Activated T-cell treated with anti-CD3 and anti-CD28 coated beads, Interleukin-2, amount 50 U/mL, for 72 hours (primary cell): ENCODE measurements around the gene INAFM1. TPM values are rescaled to one million over a fixed set of nuclear protein-coding genes. Genes with fewer than 3 reads are reported as not detected.
A peak's percentile ranks its signal among the peaks of the same experiment; 100 is the strongest.
"Not testable (repeated sequence)": the region's sequence is repeated elsewhere in the genome, so short reads cannot be mapped to it uniquely, and the experiment has no call there.

ENCODE experiments used
- ATAC-seq, 2 donors: fragments of 150-1000 bp; cut with Tn5 transposase; replicated peaks in 1 of 2; 2 replicates each; pipeline ENCODE4 v1.10.0; 2021; ENCODE audit warnings: moderate library complexity in 2 of 2, mild to moderate bottlenecking in 1 of 2
- DNase-seq, 2 donors: peaks; one replicate each; pipeline ENCODE4 v3.0.0; 2021 to 2022; ENCODE audit warnings: mixed read lengths in 1 of 2
- H3K27ac Mint-ChIP-seq: one replicate; pipeline ENCODE4 v1.8.0; 2022; ENCODE audit warnings: mild to moderate bottlenecking, moderate library complexity, mixed read lengths
- H3K27me3 Mint-ChIP-seq: one replicate; pipeline ENCODE4 v1.8.0; 2022; ENCODE audit warnings: low read depth, mixed read lengths
- H3K36me3 Mint-ChIP-seq, 2 donors: one replicate each; pipeline ENCODE4 v1.8.0; 2022; ENCODE audit warnings: mixed read lengths in 2 of 2, mild to moderate bottlenecking in 1 of 2; ENCODE audit not compliant: insufficient read depth in 2 of 2
- H3K4me1 Mint-ChIP-seq: one replicate; pipeline ENCODE4 v1.8.0; 2022; ENCODE audit warnings: low read depth, mixed read lengths
- H3K4me3 Mint-ChIP-seq, 2 donors: one replicate each; pipeline ENCODE4 v1.8.0; 2022; ENCODE audit warnings: mild to moderate bottlenecking in 2 of 2, mixed read lengths in 2 of 2, moderate library complexity in 2 of 2
- H3K9me3 Mint-ChIP-seq, 2 donors: one replicate each; pipeline ENCODE4 v1.8.0; 2022; ENCODE audit warnings: mixed read lengths in 2 of 2
- total RNA-seq, 2 donors: library from RNA; stranded (reverse); gene quantifications; one replicate each; pipeline ENCODE4 v1.2.3, GENCODE V29; 2022

INAFM1 gene
- total RNA-seq, 2 donors from 2014 or later, result 19.7 to 21.4 TPM

DNA sequence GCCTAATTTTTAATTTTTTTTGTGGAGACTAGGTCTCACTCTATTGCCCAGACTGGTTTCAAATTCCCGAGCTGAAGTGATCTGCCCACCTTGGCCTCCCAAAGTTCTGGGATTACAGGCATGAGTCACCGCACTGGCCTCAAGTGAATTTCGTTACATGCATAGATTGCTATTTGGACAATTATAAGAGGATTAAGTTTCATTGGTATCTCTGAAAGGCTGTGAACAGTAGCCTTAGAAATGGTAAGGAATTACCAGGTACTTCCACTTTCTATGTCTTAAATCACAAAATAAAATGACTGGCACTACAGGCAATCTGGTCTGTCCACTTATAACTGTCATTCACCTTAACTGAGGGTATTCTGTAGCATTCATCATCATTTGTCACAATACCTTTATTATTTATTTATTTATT lies 21.2 kb upstream of the INAFM1 start:
- Mint-ChIP-seq H3K4me1 (peaks cover 27% of the 10 kb centered on the region), H3K36me3 (peaks cover 2 to 4% of the 10 kb centered on the region in 2 donors), H3K9me3 (no peaks in the 10 kb centered on the region), H3K27me3 (no peaks in the 10 kb centered on the region), H3K4me3 (no peak overlapping the region), H3K27ac (no peak overlapping the region)
- DNase-seq (no peak), ATAC-seq (no peak)

DNA sequence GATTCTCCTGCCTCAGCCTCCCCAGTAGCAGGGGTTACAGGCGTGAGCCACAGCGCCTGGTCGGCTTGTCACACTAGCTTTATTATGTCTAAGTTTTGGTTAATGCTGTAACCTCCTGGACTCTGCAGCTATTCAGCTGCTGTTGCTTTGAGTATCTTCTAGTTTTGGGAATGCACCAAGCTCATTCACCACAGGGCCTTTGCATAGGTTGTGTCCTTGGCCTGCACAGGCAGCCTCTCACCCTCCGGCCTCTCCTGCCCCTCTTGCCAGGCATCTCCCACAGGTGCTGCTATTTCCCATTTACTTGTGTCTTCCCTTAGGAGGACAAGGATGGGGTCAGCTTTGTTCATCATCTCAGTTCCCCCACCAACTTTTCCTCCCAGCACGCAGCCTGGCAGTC lies 20.7 kb upstream of the INAFM1 start:
- Mint-ChIP-seq H3K4me3 (no peak overlapping the region), H3K36me3 (peaks cover 4 to 7% of the 10 kb centered on the region in 2 donors), H3K27me3 (no peaks in the 10 kb centered on the region), H3K27ac (no peak overlapping the region), H3K4me1 (peaks cover 32% of the 10 kb centered on the region), H3K9me3 (no peaks in the 10 kb centered on the region)
- no peak for DNase-seq
- ATAC-seq, result no peak

- DNase-seq (peak; percentile 98 to 99), ATAC-seq (peak; percentile 77 to 80)
- H3K9me3 Mint-ChIP-seq, result no peaks in the 10 kb centered on the region
- peak within 1 kb of the TSS; percentile 93 for H3K27ac Mint-ChIP-seq
- H3K4me1 Mint-ChIP-seq, result peaks cover 43% of the 10 kb centered on the region
- peak within 1 kb of the TSS; percentile 95 to 99 for H3K4me3 Mint-ChIP-seq
- no peaks in the 10 kb centered on the region for H3K27me3 Mint-ChIP-seq
- peaks cover 13 to 20% of the 10 kb centered on the region in 2 donors for H3K36me3 Mint-ChIP-seq
Observed at GRCh38 chr19:47255879-47256692, 18.6 kb upstream of the INAFM1 start, which contains the start of gene CCDC9. TSS of gene CCDC9 (plus strand) at chr19:47256525. CDS start at chr19:47258401, 1,876 bp downstream.

- ATAC-seq (peak; percentile 86 to 87), DNase-seq (peak; percentile 100)
- Mint-ChIP-seq H3K4me1 (peaks cover 46% of the 10 kb centered on the region), H3K36me3 (peaks cover 15 to 22% of the 10 kb centered on the region in 2 donors), H3K27me3 (no peaks in the 10 kb centered on the region), H3K4me3 (peak overlapping the region; percentile 95 to 99), H3K27ac (peak overlapping the region; percentile 93), H3K9me3 (no peaks in the 10 kb centered on the region)
Observed at GRCh38 chr19:47256693-47257410, 17.8 kb upstream of the INAFM1 start.

DNA sequence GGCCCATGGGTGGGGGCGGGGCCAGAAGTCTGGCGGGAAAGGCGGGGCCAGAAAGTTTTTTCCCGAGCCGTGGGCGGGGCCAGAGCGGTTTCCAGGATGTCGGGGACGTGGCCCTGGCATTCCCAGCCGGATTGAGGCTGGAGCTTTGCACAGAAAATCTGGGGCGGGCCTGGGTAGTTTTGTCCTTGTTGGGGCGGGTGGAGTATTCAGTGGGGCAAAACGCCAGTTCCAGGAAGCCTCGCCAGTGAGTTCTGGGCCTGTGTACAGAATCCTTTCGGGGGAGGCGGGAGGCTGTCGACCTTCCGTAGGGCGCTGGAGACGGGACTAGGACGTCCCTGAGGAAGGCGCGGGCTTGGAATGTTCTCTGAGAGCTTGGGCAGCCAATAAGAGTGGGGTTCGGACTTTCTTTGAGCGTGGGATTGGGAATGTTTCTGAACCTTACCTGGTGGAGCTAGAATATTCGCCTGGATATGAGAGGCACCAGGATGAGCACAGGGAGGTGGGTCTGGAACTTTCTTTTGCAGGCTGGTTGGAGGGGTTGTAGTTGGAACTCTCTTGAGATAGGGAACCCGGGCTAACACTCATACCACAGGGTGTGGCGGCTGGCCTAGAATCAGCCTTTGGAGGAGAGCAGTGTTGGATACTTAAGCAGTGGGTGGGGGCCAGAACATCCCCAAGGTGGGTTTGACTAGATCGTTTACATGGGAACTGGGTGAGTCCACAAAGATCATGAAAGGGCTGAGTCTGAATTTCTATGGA lies 17.1 kb upstream of the INAFM1 start:
- H3K36me3 Mint-ChIP-seq, result peaks cover 15 to 25% of the 10 kb centered on the region in 2 donors
- peak overlapping the region; percentile 95 to 99 for H3K4me3 Mint-ChIP-seq
- no peaks in the 10 kb centered on the region for H3K9me3 Mint-ChIP-seq
- H3K27ac Mint-ChIP-seq, result peak overlapping the region; percentile 93
- DNase-seq, result no peak
- H3K27me3 Mint-ChIP-seq, result no peaks in the 10 kb centered on the region
- H3K4me1 Mint-ChIP-seq, result peaks cover 46% of the 10 kb centered on the region
- no peak for ATAC-seq

DNA sequence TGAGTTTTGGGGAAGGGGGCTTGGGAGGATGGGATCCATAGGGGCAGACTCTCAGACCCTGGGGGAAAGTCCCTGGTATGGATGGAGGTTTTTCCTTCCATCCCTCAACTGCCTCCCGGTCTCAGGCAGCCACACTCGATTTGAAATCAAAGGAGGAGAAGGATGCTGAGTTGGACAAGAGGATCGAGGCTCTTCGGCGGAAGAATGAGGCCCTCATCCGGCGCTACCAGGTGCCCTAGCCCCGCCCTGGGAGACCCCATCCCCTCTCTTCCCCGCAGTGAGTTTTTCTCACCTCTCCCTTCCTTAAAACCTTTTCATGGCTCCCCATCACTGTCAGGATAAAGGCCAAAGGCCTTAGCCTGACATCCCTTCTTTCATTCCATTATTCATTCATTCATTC lies 16.3 kb upstream of the INAFM1 start:
- H3K36me3 Mint-ChIP-seq, result peaks cover 15 to 25% of the 10 kb centered on the region in 2 donors

DNA sequence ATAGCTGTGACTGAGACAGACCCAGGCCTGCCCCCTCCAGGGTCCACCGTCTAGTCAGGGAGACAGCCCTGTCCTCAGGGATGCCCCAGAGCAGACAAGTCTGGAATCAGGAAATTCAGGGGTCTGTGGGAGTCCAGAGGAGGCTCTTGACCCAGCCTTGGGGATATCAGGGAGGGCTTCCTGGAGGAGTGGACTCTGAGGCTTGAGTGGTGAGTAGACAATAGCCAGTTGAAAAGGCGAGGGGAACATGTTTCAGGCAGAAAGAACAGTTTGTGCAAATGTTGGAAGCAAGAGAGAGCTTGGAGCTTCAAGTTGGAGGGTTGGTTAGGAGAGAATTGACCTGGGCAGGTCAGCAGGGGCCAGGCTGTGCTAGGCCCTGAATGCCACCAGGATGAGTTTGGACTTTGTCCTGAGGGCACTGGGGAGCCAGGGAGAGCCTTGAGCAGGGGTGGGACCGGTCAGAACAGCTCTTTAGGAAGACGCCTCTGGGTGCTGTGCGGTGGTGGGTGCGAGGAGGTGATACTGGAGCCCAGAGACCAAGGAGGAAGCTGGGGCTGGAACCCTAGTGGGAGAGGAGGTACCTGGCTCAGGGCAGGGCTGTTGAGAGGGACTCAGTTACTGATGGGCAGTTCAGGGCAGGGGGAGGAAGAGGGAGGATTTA lies 15.7 kb upstream of the INAFM1 start:
- ATAC-seq (no peak), DNase-seq (no peak)
- H3K4me3 Mint-ChIP-seq, result peak overlapping the region; percentile 40 to 99
- peaks cover 15 to 25% of the 10 kb centered on the region in 2 donors for H3K36me3 Mint-ChIP-seq
- H3K4me1 Mint-ChIP-seq, result peaks cover 46% of the 10 kb centered on the region
- H3K27ac Mint-ChIP-seq, result peak overlapping the region; percentile 74
- H3K9me3 Mint-ChIP-seq, result no peaks in the 10 kb centered on the region
- H3K27me3 Mint-ChIP-seq, result no peaks in the 10 kb centered on the region

More for the DNA sequence above, 16.3 kb upstream of the INAFM1 start:
- no peaks in the 10 kb centered on the region for H3K9me3 Mint-ChIP-seq
- H3K4me1 Mint-ChIP-seq, result peaks cover 46% of the 10 kb centered on the region
- H3K27ac Mint-ChIP-seq, result peak overlapping the region; percentile 74
- ATAC-seq (no peak), DNase-seq (no peak)
- H3K4me3 Mint-ChIP-seq, result peak overlapping the region; percentile 95 to 99
- no peaks in the 10 kb centered on the region for H3K27me3 Mint-ChIP-seq

- Mint-ChIP-seq H3K9me3 (no peaks in the 10 kb centered on the region), H3K4me1 (peaks cover 46% of the 10 kb centered on the region), H3K27me3 (no peaks in the 10 kb centered on the region), H3K4me3 (no peak overlapping the region), H3K36me3 (peaks cover 16 to 31% of the 10 kb centered on the region in 2 donors), H3K27ac (no peak overlapping the region)
- ATAC-seq (no peak), DNase-seq (no peak)
Observed at GRCh38 chr19:47260476-47260875, 14.2 kb upstream of the INAFM1 start.

DNA sequence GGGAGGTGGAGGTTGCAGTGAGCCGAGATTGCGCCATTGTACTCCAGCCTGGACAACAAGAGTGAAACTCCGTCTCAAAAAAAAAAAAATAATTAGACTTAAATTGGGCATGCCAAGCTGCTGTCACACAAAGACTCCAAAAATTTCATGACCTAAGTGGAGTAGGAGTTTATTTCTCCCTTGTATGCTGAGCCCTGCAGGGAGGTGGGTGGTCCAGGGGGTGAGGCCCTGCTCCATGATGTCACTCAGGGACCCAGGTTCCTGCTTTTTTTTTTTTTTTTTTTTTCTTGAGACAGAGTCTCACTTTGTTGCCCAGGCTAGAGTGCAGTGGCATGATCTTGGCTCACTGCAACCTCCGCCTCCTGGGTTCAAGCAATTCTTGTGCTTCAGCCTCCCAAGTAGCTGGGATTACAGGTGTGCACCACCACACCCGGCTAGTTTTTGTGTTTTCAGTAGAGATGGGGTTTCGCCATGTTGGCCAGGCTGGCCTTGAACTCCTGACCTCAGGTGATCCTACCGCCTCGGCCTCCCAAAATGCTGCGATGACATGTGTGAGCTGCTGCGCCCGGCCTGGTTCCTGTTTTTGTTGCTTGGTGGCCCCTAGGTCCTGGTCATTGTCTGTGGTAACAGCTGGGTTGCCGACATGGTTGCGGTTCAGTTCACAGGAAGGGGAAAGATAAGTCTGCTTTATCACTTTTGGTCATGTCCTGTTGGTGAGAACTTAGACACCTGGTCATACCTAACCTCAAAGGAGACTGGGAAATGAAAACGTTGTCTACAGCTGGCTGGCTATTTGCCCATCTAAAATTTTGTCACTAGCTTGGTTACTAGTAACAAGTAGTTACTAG lies 12.5 kb upstream of the INAFM1 start:
- ATAC-seq, H3K27me3 Mint-ChIP-seq, H3K9me3 Mint-ChIP-seq, DNase-seq, H3K4me3 Mint-ChIP-seq: not testable (repeated sequence)
- Mint-ChIP-seq H3K36me3 (peaks cover 17 to 37% of the 10 kb centered on the region in 2 donors), H3K4me1 (peaks cover 36% of the 10 kb centered on the region), H3K27ac (peak overlapping the region; percentile 25)

DNA sequence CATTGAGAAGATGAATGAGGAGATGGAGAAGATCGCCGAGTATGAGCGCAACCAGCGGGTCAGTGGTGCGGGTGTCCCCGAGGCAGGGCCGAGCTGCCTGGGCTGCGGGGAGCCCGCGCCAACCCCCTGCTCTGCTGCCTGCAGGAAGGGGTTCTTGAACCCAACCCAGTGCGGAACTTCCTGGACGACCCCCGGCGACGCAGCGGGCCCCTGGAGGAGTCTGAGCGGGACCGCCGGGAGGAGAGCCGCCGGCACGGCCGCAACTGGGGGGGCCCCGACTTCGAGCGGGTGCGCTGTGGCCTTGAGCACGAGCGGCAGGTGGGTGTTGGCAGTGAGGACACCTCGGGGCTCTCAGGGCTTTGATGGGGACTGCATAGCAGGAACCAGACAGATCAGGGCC lies 10.1 kb upstream of the INAFM1 start:
- Mint-ChIP-seq H3K36me3 (peaks cover 10 to 28% of the 10 kb centered on the region in 2 donors), H3K27ac (no peak overlapping the region), H3K9me3 (no peaks in the 10 kb centered on the region), H3K4me3 (no peak overlapping the region), H3K4me1 (peaks cover 11% of the 10 kb centered on the region), H3K27me3 (no peaks in the 10 kb centered on the region)
- no peak for ATAC-seq
- no peak for DNase-seq

DNA sequence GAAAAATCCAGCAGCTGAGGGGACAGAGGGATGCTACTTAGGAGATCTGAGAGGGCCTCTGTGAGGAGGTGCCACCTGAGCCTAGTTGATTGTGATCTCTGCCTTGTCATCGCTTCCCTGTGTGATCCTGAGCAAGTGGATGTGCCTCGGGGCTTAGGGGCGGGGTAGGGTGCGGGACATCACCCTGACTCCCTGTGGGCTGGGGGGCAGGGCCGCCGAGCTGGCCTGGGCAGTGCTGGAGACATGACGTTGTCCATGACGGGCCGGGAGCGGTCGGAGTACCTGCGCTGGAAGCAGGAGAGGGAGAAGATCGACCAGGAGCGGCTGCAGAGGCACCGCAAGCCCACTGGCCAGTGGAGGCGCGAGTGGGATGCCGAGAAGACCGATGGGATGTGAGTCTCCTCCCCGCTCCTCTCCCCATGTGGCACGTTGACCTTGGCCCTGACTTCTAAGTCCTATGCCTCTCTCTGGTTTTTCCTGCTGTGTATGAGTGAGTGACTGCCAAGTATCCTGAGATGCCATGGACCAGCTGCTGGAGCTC lies 8.2 kb upstream of the INAFM1 start:
- Mint-ChIP-seq H3K27ac (no peak overlapping the region), H3K36me3 (peaks cover 2 to 20% of the 10 kb centered on the region in 2 donors), H3K4me3 (no peak overlapping the region), H3K4me1 (peaks cover 6% of the 10 kb centered on the region), H3K9me3 (no peaks in the 10 kb centered on the region), H3K27me3 (no peaks in the 10 kb centered on the region)
- no peak for ATAC-seq
- DNase-seq, result no peak
